ENCODE data around the gene KRT33B. TPM values are rescaled to one million over a fixed set of nuclear protein-coding genes. Genes with fewer than 3 reads are reported as not detected.

The KRT33B gene
- polyA plus RNA-seq, 2 donors, result 0.12 to 0.16 TPM

- H3K27me3 ChIP-seq (ENCODE audit: control insufficient read depth in 1 of 2, insufficient read depth in 2 of 2, low read length in 2 of 2), result no peaks in the 10 kb centered on the region
- peaks cover 2 to 8% of the 10 kb centered on the region in 2 donors for H3K4me1 ChIP-seq (ENCODE audit: control insufficient read depth in 2 of 2, insufficient read depth in 2 of 2, low read length in 1 of 2)
- 85 to 91% methylated on average over 7 of the region's 7 CpGs for WGBS, 2 donors
- no peak overlapping the region for H3K27ac ChIP-seq (ENCODE audit: low read depth in 2 of 2, low read length in 1 of 2)
- H3K36me3 ChIP-seq (ENCODE audit: control insufficient read depth in 2 of 2, insufficient read depth in 2 of 2, low read length in 1 of 2), result no peaks in the 10 kb centered on the region
- H3K9me3 ChIP-seq (ENCODE audit: control insufficient read depth in 2 of 2, insufficient read depth in 1 of 2, low read depth in 1 of 2, low read length in 1 of 2), result no peaks in the 10 kb centered on the region
- no peak overlapping the region for H3K4me3 ChIP-seq (ENCODE audit: low read depth in 1 of 2, low read length in 2 of 2)
These were observed 41.4 kb downstream of the KRT33B start for GRCh38 chr17:41328207-41328606.

GRCh38 chr17:41327411-41328120 is 42.0 kb downstream of the KRT33B start:
- no peak overlapping the region for H3K4me3 ChIP-seq (ENCODE audit: low read depth in 1 of 2, low read length in 2 of 2)
- WGBS, 2 donors, result 80 to 83% methylated on average over 8 of the region's 8 CpGs
- H3K27me3 ChIP-seq (ENCODE audit: control insufficient read depth in 1 of 2, insufficient read depth in 2 of 2, low read length in 2 of 2), result no peaks in the 10 kb centered on the region
- H3K9me3 ChIP-seq (ENCODE audit: control insufficient read depth in 2 of 2, insufficient read depth in 1 of 2, low read depth in 1 of 2, low read length in 1 of 2), result no peaks in the 10 kb centered on the region
- peaks cover 2 to 8% of the 10 kb centered on the region in 2 donors for H3K4me1 ChIP-seq (ENCODE audit: control insufficient read depth in 2 of 2, insufficient read depth in 2 of 2, low read length in 1 of 2)
- H3K27ac ChIP-seq (ENCODE audit: low read depth in 2 of 2, low read length in 1 of 2), result no peak overlapping the region
- H3K36me3 ChIP-seq (ENCODE audit: control insufficient read depth in 2 of 2, insufficient read depth in 2 of 2, low read length in 1 of 2), result no peaks in the 10 kb centered on the region

GRCh38 chr17:41326173-41327145 is 43.2 kb downstream of the KRT33B start:
- Histone ChIP-seq H3K27me3 (ENCODE audit: control insufficient read depth in 1 of 2, insufficient read depth in 2 of 2, low read length in 2 of 2) (no peaks in the 10 kb centered on the region), H3K9me3 (ENCODE audit: control insufficient read depth in 2 of 2, insufficient read depth in 1 of 2, low read depth in 1 of 2, low read length in 1 of 2) (no peaks in the 10 kb centered on the region), H3K4me1 (ENCODE audit: control insufficient read depth in 2 of 2, insufficient read depth in 2 of 2, low read length in 1 of 2) (peaks cover 2 to 8% of the 10 kb centered on the region in 2 donors), H3K27ac (ENCODE audit: low read depth in 2 of 2, low read length in 1 of 2) (no peak overlapping the region), H3K4me3 (ENCODE audit: low read depth in 1 of 2, low read length in 2 of 2) (no peak overlapping the region), H3K36me3 (ENCODE audit: control insufficient read depth in 2 of 2, insufficient read depth in 2 of 2, low read length in 1 of 2) (no peaks in the 10 kb centered on the region)
- WGBS, 2 donors, result 73 to 84% methylated on average over 18 of the region's 18 CpGs

GRCh38 chr17:41325611-41326010 is 44.0 kb downstream of the KRT33B start:
- Histone ChIP-seq H3K36me3 (ENCODE audit: control insufficient read depth in 2 of 2, insufficient read depth in 2 of 2, low read length in 1 of 2) (no peaks in the 10 kb centered on the region), H3K27me3 (ENCODE audit: control insufficient read depth in 1 of 2, insufficient read depth in 2 of 2, low read length in 2 of 2) (no peaks in the 10 kb centered on the region), H3K4me3 (ENCODE audit: low read depth in 1 of 2, low read length in 2 of 2) (no peak overlapping the region), H3K27ac (ENCODE audit: low read depth in 2 of 2, low read length in 1 of 2) (no peak overlapping the region), H3K4me1 (ENCODE audit: control insufficient read depth in 2 of 2, insufficient read depth in 2 of 2, low read length in 1 of 2) (peaks cover 2 to 8% of the 10 kb centered on the region in 2 donors), H3K9me3 (ENCODE audit: control insufficient read depth in 2 of 2, insufficient read depth in 1 of 2, low read depth in 1 of 2, low read length in 1 of 2) (no peaks in the 10 kb centered on the region)
- WGBS, 2 donors, result 82 to 89% methylated on average over 6 of the region's 6 CpGs

GRCh38 chr17:41325126-41325525 is 44.5 kb downstream of the KRT33B start:
- no peaks in the 10 kb centered on the region for H3K27me3 ChIP-seq (ENCODE audit: control insufficient read depth in 1 of 2, insufficient read depth in 2 of 2, low read length in 2 of 2)
- no peak overlapping the region for H3K4me3 ChIP-seq (ENCODE audit: low read depth in 1 of 2, low read length in 2 of 2)
- no peaks in the 10 kb centered on the region for H3K36me3 ChIP-seq (ENCODE audit: control insufficient read depth in 2 of 2, insufficient read depth in 2 of 2, low read length in 1 of 2)
- H3K9me3 ChIP-seq (ENCODE audit: control insufficient read depth in 2 of 2, insufficient read depth in 1 of 2, low read depth in 1 of 2, low read length in 1 of 2), result no peaks in the 10 kb centered on the region
- 83 to 85% methylated on average over 10 of the region's 10 CpGs for WGBS, 2 donors
- H3K27ac ChIP-seq (ENCODE audit: low read depth in 2 of 2, low read length in 1 of 2), result no peak overlapping the region
- peaks cover 2 to 8% of the 10 kb centered on the region in 2 donors for H3K4me1 ChIP-seq (ENCODE audit: control insufficient read depth in 2 of 2, insufficient read depth in 2 of 2, low read length in 1 of 2)

- Histone ChIP-seq H3K27me3 (ENCODE audit: control insufficient read depth in 1 of 2, insufficient read depth in 2 of 2, low read length in 2 of 2) (no peaks in the 10 kb centered on the region), H3K4me1 (ENCODE audit: control insufficient read depth in 2 of 2, insufficient read depth in 2 of 2, low read length in 1 of 2) (peaks cover 2 to 8% of the 10 kb centered on the region in 2 donors), H3K36me3 (ENCODE audit: control insufficient read depth in 2 of 2, insufficient read depth in 2 of 2, low read length in 1 of 2) (no peaks in the 10 kb centered on the region), H3K4me3 (ENCODE audit: low read depth in 1 of 2, low read length in 2 of 2) (no peak overlapping the region), H3K9me3 (ENCODE audit: control insufficient read depth in 2 of 2, insufficient read depth in 1 of 2, low read depth in 1 of 2, low read length in 1 of 2) (no peaks in the 10 kb centered on the region), H3K27ac (ENCODE audit: low read depth in 2 of 2, low read length in 1 of 2) (no peak overlapping the region)
- 64 to 75% methylated on average over 16 of the region's 16 CpGs for WGBS, 2 donors
These were observed 45.2 kb downstream of the KRT33B start for GRCh38 chr17:41324180-41325075.

GRCh38 chr17:41322903-41323895 is 46.4 kb downstream of the KRT33B start:
- H3K36me3 ChIP-seq (ENCODE audit: control insufficient read depth in 2 of 2, insufficient read depth in 2 of 2, low read length in 1 of 2), result no peaks in the 10 kb centered on the region
- peaks cover 2 to 3% of the 10 kb centered on the region in 2 donors for H3K4me1 ChIP-seq (ENCODE audit: control insufficient read depth in 2 of 2, insufficient read depth in 2 of 2, low read length in 1 of 2)
- H3K27ac ChIP-seq (ENCODE audit: low read depth in 2 of 2, low read length in 1 of 2), result no peak overlapping the region
- H3K9me3 ChIP-seq (ENCODE audit: control insufficient read depth in 2 of 2, insufficient read depth in 1 of 2, low read depth in 1 of 2, low read length in 1 of 2), result no peaks in the 10 kb centered on the region
- no peak overlapping the region for H3K4me3 ChIP-seq (ENCODE audit: low read depth in 1 of 2, low read length in 2 of 2)
- H3K27me3 ChIP-seq (ENCODE audit: control insufficient read depth in 1 of 2, insufficient read depth in 2 of 2, low read length in 2 of 2), result no peaks in the 10 kb centered on the region
- 86 to 89% methylated on average over 11 of the region's 11 CpGs for WGBS, 2 donors

GRCh38 chr17:41322094-41322902 is 47.3 kb downstream of the KRT33B start:
- no peaks in the 10 kb centered on the region for H3K27me3 ChIP-seq (ENCODE audit: control insufficient read depth in 1 of 2, insufficient read depth in 2 of 2, low read length in 2 of 2)
- peaks cover 2 to 3% of the 10 kb centered on the region in 2 donors for H3K4me1 ChIP-seq (ENCODE audit: control insufficient read depth in 2 of 2, insufficient read depth in 2 of 2, low read length in 1 of 2)
- H3K27ac ChIP-seq (ENCODE audit: low read depth in 2 of 2, low read length in 1 of 2), result no peak overlapping the region
- no peaks in the 10 kb centered on the region for H3K36me3 ChIP-seq (ENCODE audit: control insufficient read depth in 2 of 2, insufficient read depth in 2 of 2, low read length in 1 of 2)
- no peaks in the 10 kb centered on the region for H3K9me3 ChIP-seq (ENCODE audit: control insufficient read depth in 2 of 2, insufficient read depth in 1 of 2, low read depth in 1 of 2, low read length in 1 of 2)
- 29 to 38% methylated on average over 5 of the region's 5 CpGs for WGBS, 2 donors
- no peak overlapping the region for H3K4me3 ChIP-seq (ENCODE audit: low read depth in 1 of 2, low read length in 2 of 2)

All from esophagus (tissue), 2 donors.